Dedifferentiated amniotic fluid mesenchymal stem cell (primary cell): ENCODE results near the gene AKAP12.
"Not testable (repeated sequence)": the region's sequence is repeated elsewhere in the genome, so short reads cannot be mapped to it uniquely, and the experiment has no call there.

Experiments used
- DNase-seq: peaks from one replicate; pipeline ENCODE4 v3.0.0-alpha.2; 2016; ENCODE audit errors: extremely low spot score

The AKAP12 gene

DNA sequence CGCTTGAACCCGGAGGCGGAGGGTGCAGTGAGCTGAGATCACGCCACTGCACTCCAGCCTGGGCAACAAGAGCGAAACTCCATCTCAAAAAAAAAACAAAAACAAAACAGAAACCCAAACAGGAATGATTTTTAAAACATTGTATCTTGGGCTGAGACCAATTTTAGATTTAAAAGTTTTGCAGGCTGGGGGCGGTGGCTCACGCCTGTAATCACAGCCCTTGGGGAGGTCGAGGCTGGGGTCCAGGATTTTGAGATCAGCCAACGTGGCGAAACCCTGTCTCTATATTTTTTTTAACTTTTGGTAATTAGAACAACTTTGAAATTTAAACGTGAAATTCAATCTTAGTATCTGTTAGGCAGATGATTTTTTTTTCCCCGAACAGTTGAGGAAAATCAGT is 70.5 kb downstream of the AKAP12 start:
- no peak for DNase-seq

DNA sequence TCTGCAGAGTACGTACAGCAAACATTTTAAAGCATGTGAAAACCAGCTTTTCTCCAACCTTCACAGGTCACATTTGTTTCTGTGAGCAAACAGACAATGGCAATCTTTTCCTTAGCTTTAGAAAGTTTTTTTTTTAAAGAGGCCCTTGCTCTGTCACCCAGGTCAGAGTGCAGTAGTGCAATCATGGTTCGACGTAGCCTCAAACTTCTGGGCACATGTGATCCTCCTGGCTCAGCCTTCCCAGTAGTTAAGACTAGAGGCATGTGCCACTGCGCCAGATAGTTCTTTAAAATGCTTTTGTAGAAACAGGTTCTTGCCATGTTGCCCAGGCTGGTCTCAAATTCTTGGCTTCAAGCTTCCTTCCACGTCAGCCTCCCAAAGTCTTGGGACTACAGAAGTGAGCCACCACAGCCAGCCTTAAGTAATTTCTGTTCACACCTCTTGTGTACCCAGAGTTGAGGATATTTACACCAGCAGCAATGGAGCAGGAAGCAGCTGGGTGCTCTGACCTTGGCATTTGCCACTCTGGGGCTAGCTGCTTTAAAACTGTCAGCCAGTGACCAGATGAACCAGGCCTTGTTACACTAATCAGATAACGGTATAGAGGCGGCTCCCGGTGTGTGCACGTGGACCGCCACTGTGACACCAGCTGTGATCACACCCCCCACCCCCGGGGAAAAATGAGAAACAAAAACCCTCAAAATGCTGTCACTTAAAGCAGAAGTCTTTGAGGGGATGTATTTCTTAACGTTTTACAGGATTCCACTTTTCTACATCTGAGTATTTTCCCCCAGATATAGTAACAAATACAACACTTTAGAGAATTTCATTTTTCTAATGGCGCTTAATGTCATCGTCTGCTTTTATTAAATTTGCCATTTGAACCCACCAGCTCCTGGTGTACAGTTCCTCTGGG is 71.3 kb downstream of the AKAP12 start:
- DNase-seq: no peak

DNA sequence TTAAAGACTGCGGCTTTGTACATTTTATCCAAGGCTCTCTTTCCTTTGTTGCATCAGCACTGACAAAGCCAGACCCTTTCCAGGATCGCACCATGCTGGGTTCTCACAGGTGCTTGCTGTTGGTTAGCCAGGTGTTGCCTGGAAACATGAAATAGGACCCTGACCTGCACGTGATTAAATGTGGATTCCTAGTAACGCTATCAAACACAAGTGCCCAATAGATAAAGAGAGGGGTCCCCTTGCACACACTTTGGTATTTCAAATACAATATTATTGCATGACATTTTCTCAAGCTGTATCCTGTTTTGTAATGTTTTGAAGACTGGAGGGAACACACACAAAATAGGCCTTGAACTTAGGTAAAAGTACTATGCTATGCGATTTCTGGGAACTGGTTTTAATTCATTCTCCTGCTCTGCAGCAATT is 73.3 kb downstream of the AKAP12 start:
- DNase-seq: no peak

DNA sequence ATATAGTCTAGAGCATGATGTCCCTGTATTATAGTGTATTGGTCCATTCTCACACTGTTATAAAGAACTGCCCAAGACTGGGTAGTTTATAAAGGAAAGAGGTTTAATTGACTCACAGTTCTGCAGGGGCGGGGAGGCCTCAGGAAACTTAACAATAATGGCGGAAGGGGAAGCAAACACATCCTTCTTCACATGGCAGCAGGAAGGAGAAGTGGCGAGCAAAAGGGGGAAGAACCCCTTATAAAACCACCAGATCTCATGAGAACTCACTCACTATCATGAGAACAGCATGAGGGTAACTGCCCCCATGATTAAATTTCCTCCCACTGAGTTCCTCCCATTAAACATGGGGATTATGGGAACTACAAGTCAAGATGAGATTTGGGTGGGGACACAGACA is 75.9 kb downstream of the AKAP12 start:
- not testable (repeated sequence) for DNase-seq

DNA sequence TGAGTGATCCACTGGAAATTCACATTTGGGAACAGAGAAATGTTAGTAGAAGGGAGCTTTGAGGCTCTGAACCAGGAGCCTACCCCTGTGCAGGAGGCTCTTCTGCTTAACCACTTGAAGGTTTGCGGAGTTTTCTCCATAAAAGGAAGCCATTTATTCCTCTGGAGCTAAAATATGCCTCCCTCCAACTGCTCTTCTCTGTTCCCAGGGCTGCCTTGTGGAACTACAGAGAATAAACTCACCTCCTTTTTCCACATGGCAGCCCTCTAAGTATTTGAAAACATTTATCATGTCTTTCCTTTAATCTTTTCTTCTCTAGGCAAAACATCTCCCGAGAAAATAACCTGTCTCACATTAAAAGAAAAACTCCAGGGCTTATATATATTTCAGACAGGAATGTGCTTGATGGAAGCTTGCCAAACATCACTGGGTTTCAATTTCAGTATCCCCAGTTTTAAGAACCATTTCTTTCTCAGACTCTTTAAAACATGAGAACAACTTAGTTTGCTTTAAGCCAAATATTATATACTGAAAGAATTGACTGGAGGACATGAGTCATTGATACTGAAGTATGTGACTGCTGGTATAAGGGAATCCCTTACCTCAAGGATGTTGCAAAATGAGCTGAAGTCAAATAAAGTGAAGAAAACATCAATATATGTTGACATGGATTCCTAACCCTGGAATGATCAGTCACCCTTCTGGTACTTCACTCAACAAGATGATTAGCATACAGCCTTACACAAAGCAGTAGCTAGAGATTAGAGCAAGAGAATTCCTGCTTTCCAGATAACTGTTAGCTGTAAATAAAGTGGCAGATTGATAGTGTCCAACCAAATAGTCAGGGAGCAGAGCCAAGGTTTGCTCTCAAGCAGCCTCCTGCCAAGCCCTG is 77.6 kb downstream of the AKAP12 start:
- DNase-seq: peak; percentile 55

DNA sequence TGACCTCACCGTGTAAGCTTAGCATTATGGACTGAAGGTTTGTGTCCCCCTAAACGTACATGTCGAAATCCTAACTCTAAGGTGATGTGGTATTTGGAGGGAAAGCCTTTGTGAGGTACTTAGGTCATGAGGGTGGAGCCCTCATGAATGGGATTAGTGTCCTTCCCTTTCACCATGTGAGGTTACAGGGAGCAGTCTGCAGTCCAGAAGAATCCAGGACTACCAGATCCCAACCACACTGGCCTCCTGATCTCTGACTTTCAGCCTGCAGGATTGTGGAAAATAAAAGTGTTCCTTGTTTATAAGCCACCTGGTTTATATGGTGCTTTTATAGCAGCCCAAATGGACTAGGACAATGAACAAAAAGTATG is 78.2 kb downstream of the AKAP12 start:
- no peak for DNase-seq

DNA sequence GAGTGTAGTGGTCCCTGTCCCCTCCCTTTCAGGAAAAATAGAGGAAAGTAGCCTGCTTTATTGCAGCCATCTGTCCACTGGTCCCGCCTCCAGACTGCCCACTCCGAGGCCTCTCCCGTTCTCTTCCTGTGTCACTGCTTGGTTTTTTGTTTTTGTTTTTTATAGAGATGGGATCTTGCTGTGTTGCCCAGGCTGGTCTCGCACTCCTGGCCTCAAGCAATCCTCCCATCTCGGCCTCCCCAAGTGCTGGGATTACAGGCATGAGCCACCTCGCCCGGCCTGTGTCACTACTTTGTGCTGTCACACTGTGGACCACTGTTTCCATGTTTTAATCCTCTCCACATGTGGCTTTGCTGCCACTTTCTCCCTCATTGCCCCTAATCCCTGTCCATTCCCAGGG is 80.4 kb downstream of the AKAP12 start:
- no peak for DNase-seq

DNA sequence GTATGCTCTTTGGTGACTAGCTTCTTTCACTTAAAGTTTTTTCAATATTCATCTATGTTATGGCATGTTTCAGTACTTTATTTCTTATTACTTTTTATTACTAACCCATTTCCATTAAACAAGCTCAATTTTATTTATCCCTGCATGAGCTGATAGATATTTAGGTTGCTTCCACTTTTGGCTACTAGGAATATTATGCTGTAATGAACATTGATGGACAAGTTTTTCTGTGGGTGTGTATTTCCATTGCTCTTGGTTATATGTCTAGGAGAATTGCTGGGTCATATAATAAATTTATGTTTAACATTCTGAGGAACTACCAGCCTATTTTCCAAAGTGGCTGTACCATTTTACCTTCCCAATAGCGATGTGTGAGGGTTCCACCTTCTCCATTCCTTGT is 81.7 kb downstream of the AKAP12 start:
- DNase-seq: no peak

DNA sequence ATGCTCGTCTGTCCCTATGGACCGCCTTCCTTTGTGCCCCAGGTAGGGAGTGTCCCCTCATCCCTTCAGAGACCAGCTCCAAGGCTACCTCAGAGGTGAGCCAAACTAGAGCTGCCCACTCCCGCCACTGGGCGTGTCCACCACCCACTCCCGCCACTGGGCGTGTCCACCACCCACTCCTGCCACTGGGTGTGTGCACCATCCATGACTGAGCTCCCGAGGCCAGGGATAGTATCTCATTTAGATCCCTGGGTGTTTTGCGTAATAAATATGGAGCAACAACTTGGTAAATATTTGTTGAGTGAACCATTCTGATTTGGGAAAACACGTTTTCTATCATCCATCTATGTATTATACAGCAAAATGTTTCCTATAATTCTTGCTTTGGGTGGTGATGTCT is 82.8 kb downstream of the AKAP12 start:
- DNase-seq: no peak

DNA sequence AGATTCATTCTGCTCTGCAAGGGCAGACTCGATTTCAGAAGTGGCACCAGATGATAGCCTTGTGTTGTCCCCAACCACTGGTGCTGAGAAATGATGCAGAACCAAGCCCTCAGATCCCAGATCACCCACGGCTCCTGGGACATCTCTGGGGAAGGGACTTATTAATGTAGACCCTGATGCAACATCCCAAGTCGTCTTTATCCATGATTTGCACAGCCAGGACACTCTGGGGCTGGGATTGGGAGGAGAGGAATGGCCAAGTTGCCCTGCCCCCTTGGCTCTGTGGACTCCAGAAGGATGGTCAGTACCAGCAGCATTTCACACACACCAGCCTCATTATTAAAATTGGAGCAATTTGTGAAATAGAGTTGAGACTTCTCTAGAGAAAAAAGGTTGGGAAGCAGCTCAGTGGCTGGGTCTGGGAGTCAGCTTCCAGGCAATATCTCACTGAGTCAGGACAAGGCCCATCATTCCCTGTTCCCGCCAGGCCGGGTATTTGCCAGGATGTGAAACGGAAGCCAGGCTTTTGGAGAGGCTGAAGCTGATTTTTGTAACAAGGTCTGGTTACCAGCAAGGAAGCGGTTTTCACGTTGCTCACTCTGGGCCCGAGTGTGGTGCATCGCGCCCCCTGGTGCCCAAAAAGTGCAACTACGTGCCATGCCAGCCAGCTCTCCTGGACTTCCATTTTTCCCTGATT is 84.2 kb downstream of the AKAP12 start:
- DNase-seq: peak; percentile 81

DNA sequence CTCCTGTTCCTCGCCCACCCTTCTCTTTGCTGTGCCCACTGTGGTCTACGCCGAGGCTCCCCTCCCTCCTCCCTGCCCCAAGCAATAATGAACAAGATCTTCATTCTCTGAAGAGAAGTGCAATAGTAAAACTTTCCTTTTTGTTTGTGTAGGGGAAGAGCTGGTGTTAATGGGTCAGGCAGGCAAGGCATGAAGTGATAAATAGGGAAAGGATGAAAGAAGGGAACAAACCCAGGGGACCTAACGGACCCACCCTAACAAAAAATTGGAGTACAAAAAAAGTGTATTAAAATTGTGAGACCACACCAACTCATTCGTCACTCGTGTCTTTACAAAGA is 84.7 kb downstream of the AKAP12 start:
- DNase-seq: no peak

DNA sequence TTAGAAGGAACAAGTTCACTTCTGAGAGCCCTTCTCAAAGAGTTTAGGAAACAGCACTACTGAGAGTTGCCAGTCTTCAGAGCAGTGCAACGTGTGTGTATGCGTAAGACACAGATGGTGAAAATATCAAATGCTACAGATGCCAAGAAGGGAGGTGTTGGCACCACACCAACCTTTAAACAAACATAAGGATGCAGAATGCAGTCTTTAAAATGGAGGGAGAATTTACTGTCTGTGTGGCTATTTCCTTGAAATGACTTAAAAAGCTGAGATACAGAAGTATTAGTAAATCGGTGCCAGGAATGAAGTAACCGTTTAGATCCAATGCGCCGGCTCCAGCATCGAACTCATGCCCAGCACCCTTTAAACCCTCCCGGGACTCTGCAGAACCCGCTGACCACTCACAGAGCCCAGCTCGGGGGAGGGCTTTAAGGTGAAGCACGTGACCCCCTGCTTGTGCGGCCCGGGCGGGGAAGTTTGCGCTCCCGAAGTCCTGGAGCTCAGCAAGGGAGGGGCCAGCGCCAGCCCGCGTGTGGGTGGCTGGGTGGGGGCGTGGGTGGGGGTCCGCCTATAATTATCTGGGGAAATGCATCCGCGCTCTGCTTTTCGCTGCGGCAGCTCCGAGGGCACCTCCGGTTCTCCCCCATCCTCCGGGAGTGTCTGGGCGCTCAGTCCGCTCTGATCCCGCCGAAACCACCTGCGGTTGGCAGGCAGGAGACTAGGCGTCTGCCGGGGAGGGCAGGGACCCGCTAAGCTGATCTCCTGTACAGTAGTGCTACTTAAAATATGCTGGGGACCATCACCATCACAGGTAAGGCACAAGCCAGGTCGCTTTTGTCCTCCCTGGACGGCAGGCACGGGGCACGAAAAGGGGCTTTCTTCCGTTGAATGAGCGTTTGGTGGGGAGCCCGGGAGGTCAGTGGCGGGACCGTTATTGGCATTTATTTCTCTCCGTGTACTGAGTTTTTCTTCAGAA is 85.6 kb downstream of the AKAP12 start:
- DNase-seq: peak; percentile 49

DNA sequence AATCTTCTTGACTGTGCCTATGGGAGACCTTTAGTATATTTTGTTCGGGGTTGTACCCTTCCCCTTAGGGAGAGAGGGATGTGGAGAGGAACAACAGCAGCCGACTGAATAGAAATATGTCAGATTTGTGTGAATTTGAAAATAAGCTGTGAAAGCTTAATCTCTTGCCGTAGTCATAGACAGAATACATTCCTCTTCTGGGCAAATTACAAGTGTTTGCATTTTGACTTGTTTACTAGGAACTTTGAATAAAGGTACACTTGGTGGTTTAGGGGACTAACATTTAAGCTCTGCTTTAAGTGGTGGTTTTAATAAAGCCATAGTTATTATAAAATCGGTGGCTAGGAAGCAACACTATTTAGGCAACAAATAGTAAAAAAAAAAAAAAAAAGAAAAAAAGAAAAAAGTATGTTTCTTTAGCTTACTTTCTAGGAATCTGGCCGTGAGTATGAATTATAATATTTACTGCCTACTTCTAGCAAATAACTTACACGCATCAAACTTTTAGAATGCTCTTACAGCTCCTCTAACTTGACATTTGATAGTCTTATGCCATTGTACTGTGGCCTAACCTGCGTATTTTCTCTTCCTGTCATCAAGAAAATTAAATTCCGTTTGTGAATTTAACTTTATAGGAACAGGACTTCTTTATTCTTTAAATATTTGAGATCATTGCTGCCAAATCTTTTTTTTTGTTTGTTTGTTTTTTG is 86.5 kb downstream of the AKAP12 start:
- no peak for DNase-seq

DNA sequence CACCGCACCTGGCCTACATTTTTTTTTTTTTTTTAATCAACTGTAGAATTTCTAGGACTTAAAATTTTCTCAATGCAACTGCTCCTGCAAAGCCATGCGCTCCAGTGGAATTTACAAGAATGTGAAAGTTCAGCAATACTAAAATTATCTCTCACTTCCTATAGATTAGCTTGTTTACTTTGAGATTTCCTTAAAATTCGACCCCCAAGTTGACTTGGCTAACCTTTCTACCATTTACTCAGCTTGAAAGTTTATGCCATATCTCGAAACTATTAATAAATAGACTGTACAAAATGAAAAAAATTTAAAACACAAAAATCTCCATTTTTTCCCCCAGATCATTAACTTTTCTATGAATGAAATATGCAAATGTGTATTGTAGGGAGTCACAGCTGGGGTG is 87.3 kb downstream of the AKAP12 start:
- DNase-seq: no peak

DNA sequence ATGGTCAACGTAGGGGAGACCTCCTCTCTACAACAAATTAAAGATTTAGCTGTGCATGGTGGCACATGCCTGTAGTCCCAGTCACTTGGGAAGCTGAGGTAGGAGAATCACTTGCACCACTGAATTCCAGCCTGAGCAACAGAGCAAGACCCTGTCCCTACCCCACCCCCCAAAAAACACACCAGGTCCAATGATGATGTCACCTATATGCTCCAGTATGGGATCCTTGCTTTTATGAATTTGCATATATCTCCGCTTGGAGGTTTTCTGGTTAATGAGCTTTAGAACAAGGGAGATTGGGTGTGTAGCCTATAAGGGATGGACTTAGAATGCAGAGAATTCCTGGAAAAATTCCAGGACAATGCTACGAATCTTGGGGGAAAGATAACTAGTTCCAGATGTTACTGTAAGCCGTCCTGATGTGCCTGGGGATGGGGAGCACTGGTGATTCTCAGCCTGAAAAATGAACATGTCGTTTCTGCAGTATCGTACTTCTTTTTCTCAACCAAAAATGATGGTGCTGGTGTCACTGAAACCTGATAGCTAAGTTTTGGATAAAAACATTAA is 90.4 kb downstream of the AKAP12 start:
- peak; percentile 87 for DNase-seq

DNA sequence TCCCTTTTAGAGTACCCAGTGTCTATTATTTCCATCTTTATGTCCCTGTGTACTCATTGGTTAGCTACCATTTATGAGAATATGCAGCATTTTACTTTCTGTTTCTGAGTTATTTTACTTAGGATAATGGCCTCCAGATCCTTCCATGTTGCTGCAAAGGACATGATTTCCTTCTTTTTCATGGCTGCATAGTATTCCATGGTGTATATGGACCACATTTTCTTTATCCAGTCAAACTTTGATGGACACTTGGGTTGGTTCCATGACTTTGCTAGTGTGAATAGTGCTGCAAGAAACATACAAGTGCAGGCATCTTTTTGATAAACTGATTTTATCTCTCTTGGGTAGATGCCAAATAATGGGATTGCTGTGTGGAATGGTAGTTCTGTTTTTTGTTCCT is 96.2 kb downstream of the AKAP12 start:
- no peak for DNase-seq

DNA sequence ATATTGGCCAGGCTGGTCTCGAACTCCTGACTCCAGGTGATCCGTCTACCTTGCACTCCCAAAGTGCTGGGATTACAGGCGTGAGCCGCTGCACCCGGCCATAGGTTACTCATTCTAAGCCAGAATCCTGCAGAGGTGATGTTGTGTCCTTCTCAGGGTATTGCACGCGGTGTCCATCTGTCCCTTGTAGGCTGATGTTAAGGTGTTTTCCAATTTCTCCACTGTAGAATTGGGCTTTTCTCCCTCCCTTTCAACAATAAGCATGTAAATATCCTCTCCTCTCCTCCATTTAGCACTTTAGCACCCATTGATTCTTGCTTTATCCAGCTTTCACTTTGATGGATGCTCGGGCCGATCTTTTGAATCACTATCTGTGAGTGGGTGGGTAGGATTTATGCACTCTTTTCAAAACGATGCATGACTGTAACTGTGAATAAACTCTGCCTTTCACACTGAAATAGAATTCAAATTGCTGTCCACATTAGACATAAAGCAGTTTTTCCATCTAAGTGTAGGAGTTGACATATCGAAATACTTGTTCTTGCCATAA is 99.0 kb downstream of the AKAP12 start:
- no peak for DNase-seq

DNA sequence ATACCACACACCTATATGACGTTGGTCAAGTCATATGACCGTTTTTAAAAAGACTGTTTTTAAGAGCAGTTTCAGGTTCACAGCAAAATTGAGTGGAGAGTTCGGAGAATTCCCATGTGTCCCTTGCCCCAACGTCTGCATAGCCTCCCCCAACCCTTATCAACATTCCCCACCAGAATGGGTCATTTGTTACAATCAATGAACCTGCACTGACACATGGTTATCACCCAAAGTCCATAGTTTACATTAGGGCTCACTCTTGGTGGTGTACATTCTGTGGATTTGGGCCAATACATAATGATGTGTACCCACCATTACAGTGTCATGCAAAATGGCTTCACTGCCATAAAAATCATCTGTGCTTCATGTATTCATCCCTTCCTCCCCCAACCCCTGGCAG is 99.6 kb downstream of the AKAP12 start:
- DNase-seq: no peak

DNA sequence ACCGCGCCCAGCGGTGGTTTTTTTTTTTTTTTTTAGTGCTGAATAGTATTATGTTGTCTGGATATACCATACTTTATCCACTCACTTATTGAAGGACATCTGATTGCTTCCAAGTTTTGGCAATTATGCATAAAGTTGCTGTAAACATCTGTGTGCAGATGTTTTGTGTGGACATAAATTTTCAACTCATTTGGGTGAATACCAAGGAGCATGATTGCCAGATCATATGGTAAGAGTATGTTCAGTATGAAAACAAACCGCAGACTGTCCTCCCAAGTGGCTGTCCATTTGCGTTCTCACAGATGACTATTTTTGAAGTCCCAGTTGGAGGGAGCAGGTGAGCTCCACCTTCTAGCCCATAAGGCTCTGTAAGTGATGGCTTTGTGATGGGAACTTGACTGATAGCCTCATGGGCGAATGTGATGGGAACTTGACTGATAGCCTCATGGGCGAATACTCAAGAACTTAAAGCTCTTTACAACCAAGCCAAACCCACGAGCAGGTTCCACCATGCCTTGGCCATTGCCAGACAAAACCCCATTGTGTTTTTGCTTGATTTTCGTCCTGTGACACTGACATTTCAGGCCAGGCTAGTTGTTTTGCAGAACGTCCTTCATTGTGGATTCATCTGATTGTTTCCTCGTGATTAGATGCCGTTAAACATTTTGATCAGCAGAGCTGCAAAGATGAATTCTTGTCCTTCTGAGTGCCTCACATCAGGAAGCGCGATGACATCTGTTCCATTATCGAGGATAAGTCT is 100.6 kb downstream of the AKAP12 start:
- DNase-seq: no peak
